Fibroblast of skin of right biceps (primary cell): ENCODE data around the gene EXOC3.
"Not testable (repeated sequence)": the region's sequence is repeated elsewhere in the genome, so short reads cannot be mapped to it uniquely, and the experiment has no call there.

Experiments
- DNase-seq: peaks from one replicate; pipeline ENCODE4 v3.0.0-alpha.2; 2013

Gene EXOC3

DNA sequence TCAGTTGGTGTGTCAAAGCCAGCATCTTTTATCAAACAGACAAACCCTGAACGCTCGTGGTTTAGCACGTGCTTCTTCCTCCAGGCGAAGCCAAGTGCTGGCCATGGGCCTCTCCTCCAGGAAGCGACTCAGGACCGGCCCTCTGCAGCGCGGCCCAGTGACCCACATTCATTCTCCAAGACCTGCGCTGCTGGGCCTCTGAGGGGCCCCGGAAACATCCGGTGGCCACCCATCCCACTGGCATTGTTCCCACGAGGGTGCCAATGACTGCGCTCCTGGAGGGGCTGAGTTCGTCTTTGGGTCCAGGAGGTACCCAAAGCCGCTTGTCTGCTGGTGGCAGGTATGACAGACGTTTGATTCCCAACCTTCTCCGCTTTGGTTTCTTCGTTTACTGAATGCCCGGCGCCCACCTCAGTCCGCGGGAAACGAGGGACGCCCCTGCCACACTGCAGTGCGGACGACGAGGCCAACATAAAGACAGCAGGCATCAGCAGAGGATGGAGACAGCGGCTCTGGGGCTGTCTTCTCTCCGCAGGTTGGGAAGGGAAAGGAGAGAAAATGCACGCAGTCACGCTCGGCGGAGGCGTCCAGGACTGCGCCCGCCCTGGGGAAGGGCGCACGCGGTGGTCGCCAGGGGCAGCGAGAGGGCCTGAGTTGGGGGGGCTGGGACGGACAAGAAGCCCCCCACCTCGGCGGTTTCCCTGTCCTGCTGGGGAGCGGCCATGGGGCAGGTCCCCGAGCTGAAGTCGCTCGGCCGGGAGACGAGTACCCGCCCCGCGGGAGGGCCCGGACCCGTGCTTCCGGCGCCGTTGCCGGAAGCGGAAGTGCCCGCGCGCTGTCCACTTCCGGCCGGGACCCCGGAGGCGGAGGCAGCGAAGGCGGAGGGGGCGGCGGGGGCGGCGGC lies at the start of gene EXOC3:
TSS of gene EXOC3 (plus strand) at position 842 of the 904 bp plus-strand sequence. CDS start 3,030 bp downstream, outside the sequence.
- peak; percentile 75 for DNase-seq

DNA sequence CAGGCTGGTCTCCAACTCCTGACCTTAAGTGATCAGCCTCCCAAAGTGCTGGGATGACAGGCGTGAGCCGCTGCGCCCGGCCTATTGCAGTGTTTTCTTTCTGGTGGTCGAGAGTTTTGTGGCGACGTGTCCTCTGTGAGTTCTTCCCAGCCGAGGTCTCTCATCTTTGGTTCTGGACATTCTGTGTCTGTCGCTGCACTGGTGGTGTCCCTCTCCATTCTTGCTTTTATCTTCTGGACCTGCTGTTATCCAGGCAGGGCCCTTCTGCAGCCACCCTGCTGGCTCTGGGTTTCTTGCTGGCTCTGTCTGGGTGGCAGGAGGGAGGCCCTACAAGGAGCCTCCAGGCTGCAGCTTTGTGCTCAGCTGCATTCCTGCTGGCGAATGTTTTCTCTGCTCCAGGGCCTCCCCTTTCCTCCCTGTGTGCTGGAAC lies 49.1 kb upstream of the EXOC3 start:
- peak; percentile 51 for DNase-seq

DNA sequence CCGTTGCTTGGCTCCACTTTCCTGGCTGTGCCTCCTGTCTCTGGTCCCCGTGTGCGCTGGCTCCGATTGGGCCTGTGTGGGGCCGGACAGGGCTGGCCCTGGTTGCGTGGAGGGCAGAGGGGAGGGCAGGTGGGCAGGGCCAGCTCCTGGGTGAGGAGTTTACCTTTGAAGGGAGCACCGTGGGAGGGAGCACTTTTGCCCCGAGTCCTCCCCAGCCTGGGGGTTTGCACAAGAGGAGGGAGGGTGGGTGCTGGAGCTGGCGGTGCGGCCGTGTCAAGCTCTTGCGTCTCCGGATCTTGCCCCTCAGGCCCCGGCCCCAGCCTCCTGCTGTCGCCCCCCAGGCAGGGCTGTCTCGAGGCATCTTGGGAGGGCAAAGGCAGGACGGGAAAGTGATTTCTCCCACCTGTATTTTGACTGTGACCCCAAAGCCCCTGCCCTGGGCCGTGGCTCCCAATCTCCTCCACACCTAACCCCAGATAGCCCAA lies 48.3 kb upstream of the EXOC3 start:
- no peak for DNase-seq

DNA sequence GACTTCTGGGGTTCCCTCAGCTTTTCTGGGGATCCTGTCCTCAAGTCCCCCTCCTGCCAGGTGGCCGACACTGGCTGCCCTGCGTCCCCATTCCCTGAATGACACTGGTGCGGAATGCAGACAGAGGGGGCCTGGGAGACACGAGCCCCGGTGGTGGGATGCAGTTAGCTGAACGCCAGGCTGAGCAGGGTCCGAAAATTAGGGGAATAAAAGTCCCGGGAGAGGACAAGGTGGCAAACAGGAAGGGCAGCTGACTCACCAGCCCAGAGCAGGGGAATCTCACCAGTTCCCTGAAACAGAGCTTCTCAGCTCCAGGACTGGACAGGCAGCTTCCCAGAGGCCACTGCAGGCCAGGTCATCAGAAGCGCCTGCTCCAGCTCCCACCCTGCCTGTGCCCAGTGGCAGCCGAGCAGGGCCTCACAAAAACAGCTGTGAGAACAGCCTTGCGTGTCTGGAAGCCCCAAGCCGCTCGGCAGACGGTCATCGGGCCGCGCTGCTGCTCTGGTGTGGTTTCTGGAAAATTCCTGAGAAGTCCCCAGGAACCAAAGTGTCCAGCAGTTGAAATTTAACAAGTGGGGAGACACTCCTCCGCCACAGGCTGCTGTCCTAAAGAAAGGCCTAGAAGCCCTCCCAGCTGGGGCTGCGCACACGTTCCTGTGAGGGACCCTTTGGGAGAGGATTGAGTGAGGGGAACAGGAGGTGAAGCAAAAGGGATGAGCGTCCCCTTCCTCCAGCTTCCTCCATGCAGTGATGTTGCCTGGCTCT lies 47.6 kb upstream of the EXOC3 start:
- DNase-seq: peak; percentile 68

GRCh38 chr5:395921-396530 lies 47.0 kb upstream of the EXOC3 start:
- DNase-seq: no peak

DNA sequence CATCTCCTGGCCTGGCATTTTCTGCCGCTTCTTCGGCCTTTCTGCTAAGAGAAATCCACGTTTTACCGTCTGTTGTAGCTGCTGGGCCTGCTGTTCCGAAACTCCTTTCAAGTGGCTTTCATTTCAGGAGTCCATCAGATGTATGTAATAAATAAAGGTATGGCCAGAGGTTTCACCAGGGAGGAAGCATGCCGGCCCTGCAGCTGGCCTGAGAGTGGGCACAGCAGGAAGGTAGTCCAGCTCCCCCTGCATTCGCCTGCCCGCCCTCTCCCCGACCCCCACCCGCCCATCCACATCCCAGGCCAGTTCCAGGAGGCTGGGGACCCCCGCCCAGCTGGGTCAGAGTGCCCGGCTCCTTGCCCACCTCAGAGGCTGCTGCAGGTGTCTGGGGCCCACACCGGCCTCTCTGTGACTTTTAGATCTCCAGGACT lies 46.4 kb upstream of the EXOC3 start:
- no peak for DNase-seq

DNA sequence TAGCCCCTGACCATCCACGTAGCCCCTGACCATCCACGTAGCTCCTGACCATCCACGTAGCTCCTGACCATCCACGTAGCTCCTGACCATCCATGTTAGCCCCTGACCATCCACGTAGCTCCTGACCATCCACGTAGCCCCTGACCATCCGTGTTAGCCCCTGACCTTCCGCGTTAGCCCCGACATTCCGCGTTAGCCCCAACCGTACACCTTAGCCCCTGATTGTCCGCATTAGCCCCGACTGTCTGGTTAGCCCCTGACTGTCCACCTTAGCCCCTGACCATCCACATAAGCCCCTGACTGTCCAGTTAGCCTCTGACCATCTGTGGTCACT lies 44.9 kb upstream of the EXOC3 start:
- DNase-seq: not testable (repeated sequence)

GRCh38 chr5:398475-399295 lies 44.3 kb upstream of the EXOC3 start:
- DNase-seq: no peak

GRCh38 chr5:399296-400281 lies 43.4 kb upstream of the EXOC3 start:
- DNase-seq: peak; percentile 98

- peak; percentile 95 for DNase-seq
Observed at GRCh38 chr5:400282-401145, 42.5 kb upstream of the EXOC3 start.

DNA sequence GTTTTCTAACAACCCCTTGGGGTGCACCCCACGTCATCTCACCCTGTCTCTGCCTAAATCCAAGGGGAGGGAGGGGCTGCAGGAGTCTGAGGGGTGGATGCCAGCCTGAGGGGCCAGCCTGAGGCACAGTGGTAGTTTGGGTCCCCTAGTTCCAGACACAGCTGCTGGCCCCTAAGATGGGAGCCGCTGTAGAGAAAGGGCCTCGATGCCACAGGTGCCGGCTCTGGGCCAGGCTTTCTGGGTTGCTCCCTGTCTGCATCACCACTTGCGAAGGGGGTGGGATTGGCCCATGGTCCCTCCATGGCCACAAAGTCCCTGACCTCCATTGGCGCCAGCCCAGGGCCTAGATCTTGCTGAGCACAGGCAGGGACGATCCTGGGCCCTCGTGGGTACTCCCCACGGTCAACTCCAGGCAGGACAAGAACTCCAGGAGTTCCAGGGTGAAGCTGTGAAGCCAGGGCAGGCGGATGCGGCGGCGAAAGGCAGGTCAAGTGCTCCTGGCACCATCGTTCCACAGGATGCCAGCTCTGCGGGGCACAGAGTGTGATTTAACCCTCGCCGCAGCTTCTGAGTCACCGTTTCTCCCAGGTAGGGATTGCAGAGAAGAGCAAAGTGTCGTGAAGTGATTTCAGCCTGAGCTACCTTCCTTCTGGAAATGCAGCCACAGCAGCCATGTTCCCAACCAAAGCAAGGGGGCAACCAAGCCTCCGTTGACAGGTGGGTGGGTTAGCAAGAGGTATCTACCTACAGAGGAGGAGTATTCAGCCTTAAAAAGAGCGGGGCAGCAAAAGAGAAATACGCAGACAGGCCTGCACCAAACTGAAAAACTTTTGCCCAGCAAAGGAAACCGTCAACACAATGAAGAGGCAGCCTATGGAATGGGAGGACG lies 41.6 kb upstream of the EXOC3 start:
- DNase-seq: no peak

GRCh38 chr5:402219-402614 lies 40.8 kb upstream of the EXOC3 start:
- not testable (repeated sequence) for DNase-seq

DNA sequence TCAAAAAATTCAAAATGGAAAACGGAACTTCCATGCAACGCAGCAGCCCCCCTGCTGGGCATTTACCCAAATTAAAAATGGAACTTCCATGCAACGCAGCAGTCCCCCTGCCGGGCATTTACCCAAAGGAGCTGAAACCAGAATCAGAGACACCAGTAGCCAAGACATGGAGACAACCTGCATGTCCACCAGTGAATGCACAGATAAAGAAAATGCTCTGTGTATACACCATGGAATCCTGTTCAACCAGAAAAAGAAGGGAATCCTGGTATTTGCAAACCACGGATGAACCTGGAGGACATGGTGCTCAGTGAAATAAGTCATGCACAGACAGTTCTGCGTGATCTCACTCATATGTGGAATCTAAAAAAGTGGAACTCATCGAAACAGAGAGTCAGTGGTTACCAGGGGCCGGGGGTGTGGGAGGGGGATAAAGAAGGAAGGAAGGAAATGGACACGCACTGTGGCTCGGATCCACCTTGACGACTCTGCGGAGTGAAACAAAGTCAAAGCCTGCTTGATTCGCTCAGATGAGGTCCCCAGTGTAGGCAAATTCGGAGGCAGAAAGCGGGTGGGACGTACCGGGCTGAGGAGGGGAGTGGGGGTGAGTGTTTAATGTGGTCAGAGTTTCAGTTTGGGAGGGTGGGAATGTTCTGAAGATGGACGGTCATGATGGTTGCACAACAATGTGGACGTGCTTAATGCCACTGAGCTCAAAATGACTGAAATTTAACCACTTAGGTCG lies 40.2 kb upstream of the EXOC3 start:
- DNase-seq: no peak

GRCh38 chr5:403995-404394 lies 39.0 kb upstream of the EXOC3 start:
- DNase-seq: no peak

DNA sequence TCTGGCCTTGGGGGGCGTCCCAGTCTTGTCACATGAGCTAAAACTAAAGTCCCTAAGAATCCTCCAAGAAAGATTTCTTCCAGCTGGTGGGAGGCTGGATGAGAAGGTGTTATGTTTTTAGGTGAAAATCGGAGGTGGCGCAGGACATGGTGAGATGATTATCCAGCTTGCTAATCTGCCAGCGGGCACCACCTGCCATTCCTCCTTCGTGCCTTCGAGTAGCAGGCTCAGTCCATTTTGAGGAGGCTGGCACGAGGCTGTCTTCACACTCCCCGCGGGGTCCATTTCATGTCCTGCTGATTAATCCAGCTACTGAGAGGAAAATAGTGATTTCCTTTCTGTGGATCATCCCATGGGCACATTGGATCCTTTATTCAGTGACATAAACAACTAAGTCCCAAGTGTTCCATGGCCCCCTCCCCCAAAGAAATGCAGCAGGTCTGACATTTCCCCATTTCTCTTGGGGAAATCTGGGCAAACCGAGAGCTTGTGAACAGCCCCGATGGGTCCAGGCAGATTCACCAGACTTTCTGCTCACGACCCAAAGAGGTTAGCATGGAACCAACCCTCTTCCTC lies 38.2 kb upstream of the EXOC3 start:
- DNase-seq: no peak

GRCh38 chr5:405421-405820 lies 37.6 kb upstream of the EXOC3 start:
- DNase-seq: no peak

DNA sequence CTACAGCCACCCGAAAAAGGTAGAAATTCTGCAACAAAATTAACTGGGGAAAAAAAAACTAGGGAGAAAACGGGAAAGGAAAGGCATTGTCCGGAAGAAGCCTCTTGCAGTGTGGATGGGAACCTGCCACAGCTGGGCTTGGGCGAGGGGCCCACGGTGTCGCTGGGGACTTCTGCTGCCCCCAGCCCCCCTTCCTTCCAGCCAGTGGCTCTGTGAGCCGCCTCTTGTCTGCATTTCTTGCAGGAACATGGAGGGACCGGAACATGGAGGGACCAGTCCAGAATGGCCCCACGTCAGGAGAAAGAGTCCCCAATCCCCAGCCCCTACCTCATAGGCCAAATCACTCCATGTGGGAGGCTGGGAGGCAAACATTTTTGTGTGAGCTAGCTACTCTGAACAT lies 36.9 kb upstream of the EXOC3 start:
- no peak for DNase-seq

DNA sequence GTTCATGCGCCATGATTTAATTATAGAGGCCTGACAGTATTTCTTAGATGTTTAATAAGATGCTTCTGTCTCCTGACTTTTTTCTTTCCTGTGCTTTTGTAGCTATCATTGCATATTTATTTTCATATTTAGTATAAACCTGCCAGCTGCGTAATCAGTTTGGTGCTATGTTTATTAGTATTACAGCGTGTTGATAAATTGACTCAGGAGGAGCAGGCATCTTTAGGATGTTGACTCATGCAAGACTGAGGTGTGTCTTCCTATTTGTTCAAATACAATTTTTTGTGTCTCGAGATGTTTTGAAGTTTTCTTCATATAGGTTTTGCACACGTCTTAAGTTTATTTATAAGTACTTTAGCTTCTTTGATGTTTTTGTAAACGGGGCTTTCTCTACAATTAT lies 35.9 kb upstream of the EXOC3 start:
- no peak for DNase-seq
